GM19452 (cell line): ENCODE results near the gene SF3B4.
A peak's percentile ranks its signal among the peaks of the same experiment; 100 is the strongest.

Source experiments
- ATAC-seq: cut with Tn5 transposase; IDR thresholded peaks from one replicate; pipeline ENCODE4 v1.9.1; 2021; ENCODE audit not compliant: unreplicated experiment

SF3B4 gene

GRCh38 chr1:149934356-149934755, 6.8 kb upstream of the SF3B4 start:
- ATAC-seq, result no peak

GRCh38 chr1:149933208-149933607, 5.6 kb upstream of the SF3B4 start:
- no peak for ATAC-seq

GRCh38 chr1:149932474-149932873, 4.9 kb upstream of the SF3B4 start:
- ATAC-seq, result no peak

- ATAC-seq, result no peak
Observed at GRCh38 chr1:149931212-149931790, 3.7 kb upstream of the SF3B4 start.

GRCh38 chr1:149929856-149930255, 2.3 kb upstream of the SF3B4 start:
- no peak for ATAC-seq

- no peak for ATAC-seq
Observed at GRCh38 chr1:149928401-149928724, 760 bp upstream of the SF3B4 start.

- ATAC-seq, result no peak
Observed at GRCh38 chr1:149927056-149927562, 494 bp downstream of the SF3B4 start.

- no peak for ATAC-seq
Observed at GRCh38 chr1:149926296-149926695, 1.3 kb downstream of the SF3B4 start.

GRCh38 chr1:149925751-149926150, 1.9 kb downstream of the SF3B4 start:
- no peak for ATAC-seq

- no peak for ATAC-seq
Observed at GRCh38 chr1:149925345-149925744, 2.3 kb downstream of the SF3B4 start.

GRCh38 chr1:149923626-149924025, 4.0 kb downstream of the SF3B4 start:
- ATAC-seq, result no peak

GRCh38 chr1:149917571-149918144, 9.9 kb downstream of the SF3B4 start, which contains the start of gene SV2A:
Gene SV2A (minus strand): TSS chr1:149917844. CDS start chr1:149913840, 4,004 bp downstream.
- no peak for ATAC-seq

GRCh38 chr1:149916898-149917252, 10.7 kb downstream of the SF3B4 start:
- ATAC-seq, result no peak

GRCh38 chr1:149916193-149916897, 11.3 kb downstream of the SF3B4 start:
- no peak for ATAC-seq

GRCh38 chr1:149915429-149916192, 12.0 kb downstream of the SF3B4 start:
- no peak for ATAC-seq

- no peak for ATAC-seq
Observed at GRCh38 chr1:149914545-149914944, 13.1 kb downstream of the SF3B4 start.

GRCh38 chr1:149906570-149907075, 21.0 kb downstream of the SF3B4 start:
- no peak for ATAC-seq

GRCh38 chr1:149903836-149904491, 23.6 kb downstream of the SF3B4 start:
- no peak for ATAC-seq

- peak; percentile 93 for ATAC-seq
Observed at GRCh38 chr1:149899460-149900284, 27.9 kb downstream of the SF3B4 start, which contains the start of gene BOLA1. Gene BOLA1 (plus strand): TSS chr1:149899568. CDS start chr1:149900060, 492 bp downstream.

- ATAC-seq, result no peak
Observed at GRCh38 chr1:149896575-149896974, 31.0 kb downstream of the SF3B4 start.
